Measurements from ENCODE around the gene PI4K2B.

Gene PI4K2B

DNA sequence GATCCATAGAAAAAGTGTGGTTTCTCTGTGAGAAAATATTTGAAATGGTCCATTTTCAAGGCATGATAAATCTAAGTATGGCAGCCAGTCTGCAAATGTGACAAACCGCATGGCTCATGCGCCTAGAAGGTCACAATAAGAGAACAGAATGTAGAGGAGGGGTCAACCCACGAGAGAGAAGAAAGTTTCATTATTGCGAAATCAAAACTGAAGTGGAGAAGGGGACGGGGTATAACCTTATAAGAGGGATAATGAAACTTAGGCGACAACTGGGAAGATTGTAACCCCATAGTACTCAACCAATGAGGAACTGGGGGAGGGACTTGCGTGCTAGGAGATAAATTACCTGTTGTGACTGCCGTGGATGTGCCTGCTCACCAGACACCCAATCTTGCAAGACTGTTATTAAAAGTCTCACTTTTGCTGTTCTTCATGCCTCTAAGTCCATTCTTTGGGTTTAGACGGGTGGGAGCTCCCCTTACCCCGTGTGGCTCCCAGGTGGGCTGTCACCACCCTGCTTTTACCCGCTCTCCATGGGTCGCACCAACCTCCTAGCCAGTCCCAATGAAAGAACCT lies 57.4 kb downstream of the PI4K2B start:
- ATAC-seq: no peak
- TF ChIP-seq ZC3H10 (CRISPR knock-in tag; IDR thresholded peaks at IDR 0.05) (no peak), ISL1 (CRISPR knock-in tag; IDR thresholded peaks at IDR 0.05) (no peak), SNAI2 (CRISPR knock-in tag; IDR thresholded peaks at IDR 0.05) (no peak), BACH2 (CRISPR knock-in tag; IDR thresholded peaks at IDR 0.05; ENCODE audit: borderline replicate concordance) (no peak), ARNTL (CRISPR knock-in tag; IDR thresholded peaks at IDR 0.05; ENCODE audit: borderline replicate concordance, low read depth) (no peak), OSR1 (CRISPR knock-in tag; IDR thresholded peaks at IDR 0.05) (no peak), TOX (CRISPR knock-in tag; IDR thresholded peaks at IDR 0.05; ENCODE audit: borderline replicate concordance) (no peak), CSRNP3 (CRISPR knock-in tag; IDR thresholded peaks at IDR 0.05) (no peak), TCF4 (CRISPR knock-in tag; IDR thresholded peaks at IDR 0.05; ENCODE audit: borderline replicate concordance) (no peak), RARB (CRISPR knock-in tag; IDR thresholded peaks at IDR 0.05) (no peak), PPARA (CRISPR knock-in tag; IDR thresholded peaks at IDR 0.05; ENCODE audit: borderline replicate concordance) (no peak), ZNF8 (CRISPR knock-in tag; IDR thresholded peaks at IDR 0.05) (no peak), POU6F1 (CRISPR knock-in tag; IDR thresholded peaks at IDR 0.05; ENCODE audit: borderline replicate concordance, low read depth) (no peak)
- TF ChIP-seq, protein P1, sequence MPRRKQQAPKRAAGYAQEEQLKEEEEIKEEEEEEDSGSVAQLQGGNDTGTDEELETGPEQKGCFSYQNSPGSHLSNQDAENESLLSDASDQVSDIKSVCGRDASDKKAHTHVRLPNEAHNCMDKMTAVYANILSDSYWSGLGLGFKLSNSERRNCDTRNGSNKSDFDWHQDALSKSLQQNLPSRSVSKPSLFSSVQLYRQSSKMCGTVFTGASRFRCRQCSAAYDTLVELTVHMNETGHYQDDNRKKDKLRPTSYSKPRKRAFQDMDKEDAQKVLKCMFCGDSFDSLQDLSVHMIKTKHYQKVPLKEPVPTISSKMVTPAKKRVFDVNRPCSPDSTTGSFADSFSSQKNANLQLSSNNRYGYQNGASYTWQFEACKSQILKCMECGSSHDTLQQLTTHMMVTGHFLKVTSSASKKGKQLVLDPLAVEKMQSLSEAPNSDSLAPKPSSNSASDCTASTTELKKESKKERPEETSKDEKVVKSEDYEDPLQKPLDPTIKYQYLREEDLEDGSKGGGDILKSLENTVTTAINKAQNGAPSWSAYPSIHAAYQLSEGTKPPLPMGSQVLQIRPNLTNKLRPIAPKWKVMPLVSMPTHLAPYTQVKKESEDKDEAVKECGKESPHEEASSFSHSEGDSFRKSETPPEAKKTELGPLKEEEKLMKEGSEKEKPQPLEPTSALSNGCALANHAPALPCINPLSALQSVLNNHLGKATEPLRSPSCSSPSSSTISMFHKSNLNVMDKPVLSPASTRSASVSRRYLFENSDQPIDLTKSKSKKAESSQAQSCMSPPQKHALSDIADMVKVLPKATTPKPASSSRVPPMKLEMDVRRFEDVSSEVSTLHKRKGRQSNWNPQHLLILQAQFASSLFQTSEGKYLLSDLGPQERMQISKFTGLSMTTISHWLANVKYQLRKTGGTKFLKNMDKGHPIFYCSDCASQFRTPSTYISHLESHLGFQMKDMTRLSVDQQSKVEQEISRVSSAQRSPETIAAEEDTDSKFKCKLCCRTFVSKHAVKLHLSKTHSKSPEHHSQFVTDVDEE (CRISPR knock-in tag; IDR thresholded peaks at IDR 0.05): no peak
- TF ChIP-seq, protein P2, sequence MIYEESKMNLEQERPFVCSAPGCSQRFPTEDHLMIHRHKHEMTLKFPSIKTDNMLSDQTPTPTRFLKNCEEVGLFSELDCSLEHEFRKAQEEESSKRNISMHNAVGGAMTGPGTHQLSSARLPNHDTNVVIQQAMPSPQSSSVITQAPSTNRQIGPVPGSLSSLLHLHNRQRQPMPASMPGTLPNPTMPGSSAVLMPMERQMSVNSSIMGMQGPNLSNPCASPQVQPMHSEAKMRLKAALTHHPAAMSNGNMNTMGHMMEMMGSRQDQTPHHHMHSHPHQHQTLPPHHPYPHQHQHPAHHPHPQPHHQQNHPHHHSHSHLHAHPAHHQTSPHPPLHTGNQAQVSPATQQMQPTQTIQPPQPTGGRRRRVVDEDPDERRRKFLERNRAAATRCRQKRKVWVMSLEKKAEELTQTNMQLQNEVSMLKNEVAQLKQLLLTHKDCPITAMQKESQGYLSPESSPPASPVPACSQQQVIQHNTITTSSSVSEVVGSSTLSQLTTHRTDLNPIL (CRISPR knock-in tag; IDR thresholded peaks at IDR 0.05; ENCODE audit: low read depth): no peak

DNA sequence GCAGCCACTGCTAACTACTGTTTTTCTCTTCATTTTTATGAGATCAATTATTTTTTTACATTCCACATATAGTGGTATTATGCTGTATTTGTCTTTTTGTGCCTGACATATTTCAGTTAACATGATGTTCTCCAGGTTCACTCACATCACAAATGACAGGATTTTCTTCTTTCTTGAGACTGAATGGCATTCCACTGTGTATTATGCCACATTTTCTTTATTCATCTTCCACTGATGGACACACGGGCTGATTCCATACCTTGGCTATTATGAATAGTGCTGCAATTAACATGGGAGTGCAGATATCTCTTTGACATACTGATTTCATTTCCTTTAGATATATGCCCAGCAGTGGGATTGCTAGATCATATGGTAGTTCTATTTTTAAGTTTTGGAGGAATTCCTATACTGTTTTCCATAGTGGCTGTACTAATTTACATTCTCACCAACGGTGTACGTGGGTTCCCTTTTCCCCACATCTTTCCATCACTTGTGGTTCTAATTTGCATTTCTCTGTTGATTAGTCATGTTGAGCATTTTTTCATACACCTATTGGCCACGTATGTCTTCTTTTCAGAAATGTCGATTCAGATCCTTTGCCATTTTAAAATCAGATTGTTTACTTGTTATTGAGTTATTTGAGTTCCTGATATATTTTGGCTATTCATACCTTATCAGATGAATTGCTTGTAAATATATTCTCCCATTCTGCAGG lies 63.9 kb downstream of the PI4K2B start:
- TF ChIP-seq ZFP30 (CRISPR knock-in tag; IDR thresholded peaks at IDR 0.05): no peak
- TF ChIP-seq ZNF565 (CRISPR knock-in tag; conservative IDR thresholded peaks at IDR 0.05; ENCODE audit: low read depth): no peak
- no peak for TF ChIP-seq POU6F1 (CRISPR knock-in tag; IDR thresholded peaks at IDR 0.05; ENCODE audit: borderline replicate concordance, low read depth)
- TF ChIP-seq CSRNP3 (CRISPR knock-in tag; IDR thresholded peaks at IDR 0.05): no peak
- no peak for TF ChIP-seq SNAI2 (CRISPR knock-in tag; IDR thresholded peaks at IDR 0.05)
- no peak for TF ChIP-seq PPARA (CRISPR knock-in tag; IDR thresholded peaks at IDR 0.05; ENCODE audit: borderline replicate concordance)
- TF ChIP-seq ISL1 (CRISPR knock-in tag; IDR thresholded peaks at IDR 0.05): no peak
- no peak for TF ChIP-seq TCF4 (CRISPR knock-in tag; IDR thresholded peaks at IDR 0.05; ENCODE audit: borderline replicate concordance)
- ATAC-seq: no peak
